KMS-11 (cell line): ENCODE data around the gene BTF3L4.

Source experiments
- H2AFZ ChIP-seq: fragments of 200-600 bp; sonication (generic); 2 replicates; pipeline ENCODE4 v1.6.1; 2016; ENCODE audit warnings: antibody characterized with exemption, mixed run types, low read depth
- H3K27ac ChIP-seq: fragments of 200-600 bp; sonication (generic); 2 replicates; pipeline ENCODE4 v1.6.1; 2016; ENCODE audit warnings: mild to moderate bottlenecking, mixed run types
- H3K27me3 ChIP-seq: fragments of 200-600 bp; sonication (generic); 2 replicates; pipeline ENCODE4 v1.6.1; 2017; ENCODE audit warnings: mild to moderate bottlenecking, low read depth, mixed run types, moderate library complexity; ENCODE audit not compliant: insufficient read depth
- H3K36me3 ChIP-seq: fragments of 200-600 bp; sonication (generic); 2 replicates; pipeline ENCODE4 v1.6.1; 2017; ENCODE audit warnings: mild to moderate bottlenecking, mixed run types; ENCODE audit not compliant: insufficient read depth
- H3K4me1 ChIP-seq: fragments of 200-600 bp; sonication (generic); 2 replicates; pipeline ENCODE4 v1.6.1; 2016; ENCODE audit warnings: mild to moderate bottlenecking, low read depth, mixed run types; ENCODE audit not compliant: poor library complexity, severe bottlenecking
- H3K4me2 ChIP-seq: fragments of 200-600 bp; sonication (generic); 2 replicates; pipeline ENCODE4 v1.7.0; 2016; ENCODE audit warnings: mild to moderate bottlenecking, mixed run types
- H3K4me3 ChIP-seq: fragments of 200-600 bp; sonication (generic); IDR thresholded peaks from 2 replicates; pipeline ENCODE4 v1.6.1; 2017; ENCODE audit warnings: low read depth, low read length, mixed read lengths; ENCODE audit not compliant: insufficient read depth
- H3K79me2 ChIP-seq: fragments of 200-600 bp; sonication (generic); 2 replicates; pipeline ENCODE4 v1.6.1; 2016; ENCODE audit warnings: low read depth, mixed run types; ENCODE audit not compliant: insufficient read depth
- H3K9ac ChIP-seq: fragments of 200-600 bp; sonication (generic); 2 replicates; pipeline ENCODE4 v1.6.1; 2016; ENCODE audit warnings: mild to moderate bottlenecking, mixed run types
- H4K20me1 ChIP-seq: fragments of 200-600 bp; sonication (generic); 2 replicates; pipeline ENCODE4 v1.6.1; 2016; ENCODE audit warnings: mild to moderate bottlenecking, mixed run types; ENCODE audit not compliant: insufficient read depth
- TF ChIP-seq, protein P1 (sequence below): fragments of 200-600 bp; sonication (generic); conservative IDR thresholded peaks from 2 replicates; pipeline ENCODE4 v1.6.1; 2017; ENCODE audit warnings: low read depth, mild to moderate bottlenecking, antibody characterized with exemption, low read length, moderate library complexity, mixed read lengths

The BTF3L4 gene

DNA sequence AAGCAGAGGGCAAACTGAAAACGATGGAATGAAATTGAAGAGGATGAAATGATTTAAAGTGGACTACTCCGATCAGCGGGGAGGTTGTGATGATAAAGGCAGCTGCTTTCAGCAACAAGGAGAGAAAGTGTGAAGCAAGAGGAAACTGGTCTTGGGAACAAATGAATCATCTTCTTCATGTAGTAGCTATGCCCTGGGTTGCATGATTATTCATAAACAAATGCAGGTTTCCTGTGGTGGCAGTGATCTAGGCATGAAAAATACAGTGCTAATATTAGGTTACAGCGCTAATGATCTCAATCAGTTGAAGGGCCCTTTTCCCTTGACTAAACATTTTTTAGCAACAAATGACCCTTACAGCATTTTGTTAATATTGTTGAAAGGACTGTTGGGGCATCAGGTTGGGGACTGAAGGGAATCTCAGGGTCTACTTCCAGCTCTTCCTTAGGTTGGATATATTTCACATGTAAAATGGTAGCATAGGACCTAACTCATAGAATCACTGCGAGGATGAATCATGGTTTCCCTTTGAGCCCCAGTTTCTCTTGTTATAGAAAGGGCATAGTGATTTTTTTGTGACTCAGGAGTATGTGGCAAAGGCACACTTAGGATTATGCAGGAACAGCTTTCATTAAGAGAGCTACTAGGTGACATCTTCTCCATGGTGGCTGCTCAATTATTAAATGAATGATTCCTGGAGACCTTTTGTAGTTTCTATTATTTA lies 83.9 kb downstream of the BTF3L4 start:
- Histone ChIP-seq H4K20me1 (no peaks in the 10 kb centered on the region), H3K27ac (no peak overlapping the region), H2AFZ (no peak overlapping the region), H3K4me1 (peaks cover 26% of the 10 kb centered on the region), H3K27me3 (no peaks in the 10 kb centered on the region), H3K9ac (no peak overlapping the region), H3K4me2 (no peak overlapping the region), H3K36me3 (no peaks in the 10 kb centered on the region), H3K4me3 (no peak overlapping the region), H3K79me2 (peaks cover 19% of the 10 kb centered on the region; the same call in 1 of the 2 replicates)
- TF ChIP-seq, protein P1, sequence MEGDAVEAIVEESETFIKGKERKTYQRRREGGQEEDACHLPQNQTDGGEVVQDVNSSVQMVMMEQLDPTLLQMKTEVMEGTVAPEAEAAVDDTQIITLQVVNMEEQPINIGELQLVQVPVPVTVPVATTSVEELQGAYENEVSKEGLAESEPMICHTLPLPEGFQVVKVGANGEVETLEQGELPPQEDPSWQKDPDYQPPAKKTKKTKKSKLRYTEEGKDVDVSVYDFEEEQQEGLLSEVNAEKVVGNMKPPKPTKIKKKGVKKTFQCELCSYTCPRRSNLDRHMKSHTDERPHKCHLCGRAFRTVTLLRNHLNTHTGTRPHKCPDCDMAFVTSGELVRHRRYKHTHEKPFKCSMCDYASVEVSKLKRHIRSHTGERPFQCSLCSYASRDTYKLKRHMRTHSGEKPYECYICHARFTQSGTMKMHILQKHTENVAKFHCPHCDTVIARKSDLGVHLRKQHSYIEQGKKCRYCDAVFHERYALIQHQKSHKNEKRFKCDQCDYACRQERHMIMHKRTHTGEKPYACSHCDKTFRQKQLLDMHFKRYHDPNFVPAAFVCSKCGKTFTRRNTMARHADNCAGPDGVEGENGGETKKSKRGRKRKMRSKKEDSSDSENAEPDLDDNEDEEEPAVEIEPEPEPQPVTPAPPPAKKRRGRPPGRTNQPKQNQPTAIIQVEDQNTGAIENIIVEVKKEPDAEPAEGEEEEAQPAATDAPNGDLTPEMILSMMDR = no peak
